ENCODE data around the gene RNF168.
"Not testable (repeated sequence)": the region's sequence is repeated elsewhere in the genome, so short reads cannot be mapped to it uniquely, and the experiment has no call there.

The RNF168 gene

DNA sequence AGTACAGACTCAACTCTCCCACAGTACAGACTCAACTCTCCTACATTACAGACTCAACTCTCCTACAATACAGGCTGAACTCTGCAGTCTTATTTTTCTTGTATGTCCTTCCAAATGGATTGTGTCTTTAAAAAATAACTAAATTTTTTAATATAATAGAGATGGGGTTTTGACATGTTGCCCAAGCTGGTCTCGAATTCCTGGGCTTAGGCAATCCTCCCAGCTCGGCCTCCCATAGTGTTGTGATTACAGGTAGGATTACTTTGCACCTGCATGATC is 40.2 kb downstream of the RNF168 start:
- no peak for DNase-seq

GRCh38 chr3:196462680-196463477 is 40.7 kb downstream of the RNF168 start:
- DNase-seq: not testable (repeated sequence)

DNA sequence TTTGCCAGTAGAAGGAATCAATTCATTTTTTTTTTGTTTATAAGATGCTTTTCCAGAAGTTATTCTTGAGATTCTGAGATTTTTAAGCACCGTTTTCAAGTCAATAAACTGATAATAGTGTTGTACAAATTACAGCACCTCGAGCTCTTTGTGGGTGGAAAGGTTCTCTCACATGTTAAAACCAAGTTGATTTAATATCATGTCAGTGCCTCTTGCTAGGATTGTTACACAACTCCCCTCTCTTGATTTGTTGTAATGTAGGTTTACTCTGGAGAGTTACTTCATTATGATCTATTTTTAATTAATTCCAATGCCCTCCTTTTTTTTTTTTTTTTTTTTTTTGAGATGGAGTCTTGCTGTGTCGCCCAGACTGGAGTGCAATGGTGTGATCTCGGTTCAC is 45.5 kb downstream of the RNF168 start:
- DNase-seq: no peak

DNA sequence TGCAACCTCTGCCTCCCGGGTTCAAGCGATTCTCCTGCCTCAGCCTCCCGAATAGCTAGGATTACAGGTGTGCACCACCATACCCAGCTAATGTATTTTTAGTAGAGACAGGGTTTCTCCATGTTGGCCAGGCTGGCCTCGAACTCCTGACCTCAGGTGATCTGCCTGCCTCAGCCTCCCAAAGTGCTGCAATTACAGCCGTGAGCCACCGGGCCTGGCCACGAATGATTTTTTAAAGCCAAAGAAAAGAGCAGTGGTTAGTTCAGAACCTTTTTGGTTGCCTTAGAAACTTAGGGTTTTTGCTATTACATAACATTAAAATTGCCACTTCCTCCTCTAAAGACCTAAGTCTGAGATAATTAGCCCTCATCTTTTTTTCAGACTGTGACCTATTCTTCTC is 46.1 kb downstream of the RNF168 start:
- not testable (repeated sequence) for DNase-seq

DNA sequence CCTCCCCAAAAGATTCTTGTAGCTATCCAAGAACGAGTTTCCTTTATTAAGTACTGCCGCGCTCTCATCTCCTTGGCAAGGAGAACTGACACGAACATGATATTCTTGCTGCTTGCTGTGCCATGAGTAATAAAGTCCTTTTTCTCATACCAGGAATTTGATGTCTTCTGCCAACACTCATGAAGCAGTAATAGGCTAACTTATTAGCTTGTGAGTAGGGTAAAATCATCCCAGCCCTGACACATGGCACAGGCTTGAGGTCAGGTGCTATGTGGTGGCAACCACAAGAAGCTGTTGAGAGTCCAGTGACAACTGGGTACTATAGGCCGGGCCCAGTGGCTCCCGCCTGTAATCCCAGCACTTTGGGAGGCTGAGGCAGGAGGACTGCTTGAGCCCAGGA is 48.6 kb downstream of the RNF168 start:
- no peak for DNase-seq

GRCh38 chr3:196445391-196445790 is 58.2 kb downstream of the RNF168 start:
- DNase-seq: not testable (repeated sequence)

GRCh38 chr3:196444500-196444894 is 59.1 kb downstream of the RNF168 start:
- no peak for DNase-seq

- no peak for DNase-seq
Measured at GRCh38 chr3:196440696-196441095, 62.9 kb downstream of the RNF168 start.

- DNase-seq: no peak
Measured at GRCh38 chr3:196440041-196440537, 63.5 kb downstream of the RNF168 start.

DNA sequence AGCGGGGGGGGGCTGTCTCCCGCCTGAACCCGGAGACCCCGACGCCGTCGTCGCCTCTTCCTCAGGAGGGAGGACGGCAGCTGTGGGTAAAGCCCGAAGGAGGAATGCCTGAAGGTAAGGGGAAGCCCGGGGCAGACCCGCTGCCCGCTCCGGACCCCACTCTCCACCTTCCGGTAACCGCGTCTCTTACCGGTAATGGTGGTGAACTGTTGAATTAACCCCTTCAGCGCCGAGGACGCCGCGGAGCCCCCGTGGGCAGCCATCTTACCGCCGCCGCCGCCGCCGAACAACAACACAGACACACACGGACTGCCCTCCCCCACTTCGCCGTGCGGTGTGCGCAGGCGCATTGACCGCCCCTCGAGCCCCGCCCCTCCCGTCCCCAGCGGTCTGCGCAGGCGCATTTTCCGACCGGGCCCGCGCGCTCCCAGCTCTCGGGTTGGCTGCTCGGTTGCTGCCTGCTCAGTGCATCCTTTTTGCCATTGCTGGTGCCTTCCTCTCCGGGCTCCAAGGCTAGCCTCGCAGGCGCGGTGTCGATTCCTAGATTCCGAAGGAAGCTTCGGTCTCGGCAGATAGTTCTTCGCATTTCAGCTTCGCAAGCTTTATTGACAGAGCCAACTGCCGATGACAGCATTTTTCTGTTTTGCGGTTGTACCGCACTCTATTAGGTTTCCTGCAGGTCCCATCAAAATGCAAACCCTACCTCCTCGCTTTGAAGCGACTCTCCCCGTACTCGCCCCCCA is 71.3 kb downstream of the RNF168 start, which contains the start of gene UBXN7:
UBXN7 (minus strand) TSS at position 291 of the 743 bp plus-strand sequence; CDS start at position 263, 28 bp downstream.
- peak; percentile 97 for DNase-seq

GRCh38 chr3:196431181-196432136 is 72.1 kb downstream of the RNF168 start:
- no peak for DNase-seq

GRCh38 chr3:196428041-196428440 is 75.5 kb downstream of the RNF168 start:
- no peak for DNase-seq

GRCh38 chr3:196424421-196424820 is 79.1 kb downstream of the RNF168 start:
- DNase-seq: not testable (repeated sequence)

DNA sequence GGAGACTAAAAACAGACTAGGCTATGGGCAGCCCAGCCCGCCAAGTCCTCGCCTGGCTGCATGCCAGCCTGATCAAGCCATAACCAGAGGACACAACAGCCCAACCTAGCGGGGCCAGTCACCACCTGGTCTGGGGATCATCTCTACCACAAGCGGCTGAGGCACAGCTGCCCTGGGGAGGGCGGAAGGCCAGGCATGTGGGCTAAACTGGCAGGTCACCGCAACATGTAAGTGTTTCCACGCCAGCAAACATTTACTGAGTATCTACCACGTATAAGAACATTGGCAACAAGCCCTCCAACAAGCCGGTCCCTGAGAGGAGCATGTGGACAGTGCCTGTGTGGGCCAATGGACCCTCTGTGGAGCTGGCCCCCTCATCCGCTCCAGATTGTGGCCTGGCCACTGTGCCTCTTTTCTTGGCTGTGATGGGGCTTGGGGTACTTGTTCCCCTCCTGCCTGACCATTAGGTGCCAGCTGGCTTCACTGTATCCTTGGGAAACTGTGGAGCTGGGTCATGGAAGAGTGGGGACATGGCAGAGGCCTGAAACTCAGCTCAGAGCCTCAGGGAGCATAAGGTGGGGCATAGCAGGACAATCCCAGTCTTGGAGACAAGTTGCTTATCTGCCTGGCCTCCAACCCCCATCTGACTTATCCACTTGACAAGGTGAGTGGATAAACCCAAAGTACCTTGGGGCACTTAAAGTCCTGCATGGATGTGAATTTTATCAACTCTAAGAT is 80.4 kb downstream of the RNF168 start:
- no peak for DNase-seq

GRCh38 chr3:196421668-196422067 is 81.9 kb downstream of the RNF168 start:
- DNase-seq: not testable (repeated sequence)

DNA sequence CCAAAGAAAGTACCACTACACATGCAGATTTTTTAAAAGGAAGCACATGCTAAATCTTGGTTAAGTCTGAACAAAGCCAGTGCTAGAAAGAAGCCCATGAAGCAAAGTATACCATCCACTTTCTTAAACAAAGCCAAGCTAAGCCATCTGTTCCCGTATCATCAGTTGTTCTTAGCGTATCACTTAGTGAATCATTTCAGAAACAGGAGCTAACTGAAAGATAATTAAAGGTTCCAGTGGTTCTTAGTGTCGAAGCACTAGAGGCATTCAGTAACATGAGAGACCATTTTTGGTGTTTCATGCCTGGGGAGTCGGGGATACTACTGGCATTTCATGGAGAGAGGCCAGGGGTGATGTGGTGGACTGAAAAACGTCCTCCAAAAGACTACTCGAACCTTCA is 84.2 kb downstream of the RNF168 start:
- no peak for DNase-seq
